ENCODE measurements around the gene ADAMTS7.
A peak's percentile ranks its signal among the peaks of the same experiment; 100 is the strongest.
"Not testable (repeated sequence)": the region's sequence is repeated elsewhere in the genome, so short reads cannot be mapped to it uniquely, and the experiment has no call there.

The ADAMTS7 gene

DNA sequence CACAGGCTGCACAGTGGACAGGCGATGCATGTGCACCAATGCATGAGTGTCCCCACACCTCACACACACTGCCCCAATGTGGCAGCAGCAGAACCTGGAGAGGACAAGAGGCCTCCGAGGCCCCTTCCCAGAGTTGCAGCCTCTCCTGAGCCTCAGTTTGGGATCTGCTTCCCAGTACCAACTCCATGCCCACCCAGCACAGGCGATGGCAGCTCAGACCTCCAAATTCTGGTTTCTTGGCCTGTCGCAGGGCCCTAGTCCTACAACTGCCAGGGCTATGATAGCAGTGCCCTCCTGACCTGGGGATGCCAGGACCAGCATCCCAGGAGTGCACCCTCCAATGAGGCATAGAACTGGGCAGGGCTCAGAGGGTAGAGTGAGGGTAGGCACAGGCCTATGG lies 19.9 kb downstream of the ADAMTS7 start:
- no peak overlapping the region for H3K4me3 ChIP-seq (ENCODE audit: low read depth, low read length)
- TF ChIP-seq, protein P1, sequence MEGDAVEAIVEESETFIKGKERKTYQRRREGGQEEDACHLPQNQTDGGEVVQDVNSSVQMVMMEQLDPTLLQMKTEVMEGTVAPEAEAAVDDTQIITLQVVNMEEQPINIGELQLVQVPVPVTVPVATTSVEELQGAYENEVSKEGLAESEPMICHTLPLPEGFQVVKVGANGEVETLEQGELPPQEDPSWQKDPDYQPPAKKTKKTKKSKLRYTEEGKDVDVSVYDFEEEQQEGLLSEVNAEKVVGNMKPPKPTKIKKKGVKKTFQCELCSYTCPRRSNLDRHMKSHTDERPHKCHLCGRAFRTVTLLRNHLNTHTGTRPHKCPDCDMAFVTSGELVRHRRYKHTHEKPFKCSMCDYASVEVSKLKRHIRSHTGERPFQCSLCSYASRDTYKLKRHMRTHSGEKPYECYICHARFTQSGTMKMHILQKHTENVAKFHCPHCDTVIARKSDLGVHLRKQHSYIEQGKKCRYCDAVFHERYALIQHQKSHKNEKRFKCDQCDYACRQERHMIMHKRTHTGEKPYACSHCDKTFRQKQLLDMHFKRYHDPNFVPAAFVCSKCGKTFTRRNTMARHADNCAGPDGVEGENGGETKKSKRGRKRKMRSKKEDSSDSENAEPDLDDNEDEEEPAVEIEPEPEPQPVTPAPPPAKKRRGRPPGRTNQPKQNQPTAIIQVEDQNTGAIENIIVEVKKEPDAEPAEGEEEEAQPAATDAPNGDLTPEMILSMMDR (conservative IDR thresholded peaks at IDR 0.05; ENCODE audit: low read depth, low read length), result no peak
- no peak for DNase-seq (ENCODE audit: low read depth)

DNA sequence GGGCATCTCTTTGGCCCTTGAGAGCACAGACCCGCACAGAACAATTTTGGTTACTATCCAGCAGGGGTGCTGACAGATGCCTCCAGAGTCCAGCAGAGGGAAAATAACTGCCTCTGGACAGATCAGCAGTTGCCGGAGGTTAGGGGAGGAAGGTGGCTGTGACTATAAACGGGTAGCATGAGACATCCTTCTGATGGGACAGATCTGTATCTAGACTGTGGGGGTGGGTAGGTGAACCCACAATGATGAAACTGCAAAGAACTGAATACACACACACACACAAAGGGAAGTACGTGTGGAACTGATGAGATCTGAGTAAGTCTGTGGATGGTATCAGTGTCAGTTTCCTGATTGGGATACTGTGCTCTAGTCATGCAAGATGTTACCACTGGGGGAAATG lies 21.2 kb downstream of the ADAMTS7 start:
- H3K4me3 ChIP-seq (ENCODE audit: low read depth, low read length), result no peak overlapping the region
- DNase-seq (ENCODE audit: low read depth), result no peak
- TF ChIP-seq, protein P1 (conservative IDR thresholded peaks at IDR 0.05; ENCODE audit: low read depth, low read length), result peak; percentile 9

DNA sequence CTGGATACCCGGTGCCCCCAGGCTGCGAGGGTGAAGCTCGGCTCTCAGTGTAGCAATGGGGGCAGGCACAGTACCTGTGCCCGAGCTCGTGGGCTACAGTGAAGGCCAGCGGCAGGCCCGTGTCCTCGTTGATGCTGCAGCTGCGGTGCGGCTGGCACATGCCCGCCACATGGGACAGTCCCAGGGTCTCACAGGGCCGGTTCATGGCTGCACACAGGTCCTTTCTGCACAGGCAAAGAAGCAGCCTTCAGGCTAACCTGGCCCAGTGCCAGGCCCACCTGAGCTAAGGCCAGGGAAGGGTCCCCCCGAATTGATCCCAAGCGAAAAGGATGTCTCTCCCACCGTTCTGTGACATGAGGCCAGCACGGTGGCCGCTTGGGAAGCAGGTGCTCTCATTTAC lies 21.6 kb downstream of the ADAMTS7 start:
- no peak overlapping the region for H3K4me3 ChIP-seq (ENCODE audit: low read depth, low read length)
- DNase-seq (ENCODE audit: low read depth), result no peak

DNA sequence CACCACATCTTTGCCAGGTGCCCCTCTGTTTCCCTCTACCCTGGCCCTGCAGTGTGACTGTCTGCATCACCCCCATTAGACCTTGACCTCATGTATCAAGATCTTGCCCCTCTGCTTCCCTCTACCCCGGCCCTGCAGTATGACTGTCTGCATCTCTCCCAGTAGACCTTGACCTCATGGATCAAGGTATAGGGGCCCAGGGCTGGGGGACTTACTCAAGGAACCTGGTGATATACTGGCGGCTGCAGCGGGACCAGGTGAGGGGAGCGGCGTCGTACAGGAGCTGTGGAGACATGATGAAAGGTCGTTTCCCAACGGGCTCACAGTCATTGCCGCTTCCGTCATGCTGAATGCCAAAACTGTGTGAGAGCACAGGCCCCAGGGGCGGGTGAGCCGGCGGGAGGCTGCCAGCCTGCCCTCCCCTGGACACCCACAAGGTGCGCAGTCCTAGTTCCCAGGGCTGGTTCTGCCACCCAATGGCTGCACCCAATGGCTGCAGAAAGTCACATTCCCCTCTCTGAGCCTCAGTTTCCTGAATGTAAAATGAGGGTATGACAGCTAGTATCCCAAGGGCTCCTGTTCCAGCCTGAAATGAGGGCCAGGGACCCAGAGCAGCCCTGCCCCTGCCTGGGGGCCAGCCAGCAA lies 23.1 kb downstream of the ADAMTS7 start:
- DNase-seq (ENCODE audit: low read depth), result no peak
- no peak overlapping the region for H3K4me3 ChIP-seq (ENCODE audit: low read depth, low read length)
- TF ChIP-seq, protein P1 (conservative IDR thresholded peaks at IDR 0.05; ENCODE audit: low read depth, low read length), result no peak

More for the DNA sequence above, 21.6 kb downstream of the ADAMTS7 start:
- TF ChIP-seq, protein P1 (conservative IDR thresholded peaks at IDR 0.05; ENCODE audit: low read depth, low read length), result no peak

DNA sequence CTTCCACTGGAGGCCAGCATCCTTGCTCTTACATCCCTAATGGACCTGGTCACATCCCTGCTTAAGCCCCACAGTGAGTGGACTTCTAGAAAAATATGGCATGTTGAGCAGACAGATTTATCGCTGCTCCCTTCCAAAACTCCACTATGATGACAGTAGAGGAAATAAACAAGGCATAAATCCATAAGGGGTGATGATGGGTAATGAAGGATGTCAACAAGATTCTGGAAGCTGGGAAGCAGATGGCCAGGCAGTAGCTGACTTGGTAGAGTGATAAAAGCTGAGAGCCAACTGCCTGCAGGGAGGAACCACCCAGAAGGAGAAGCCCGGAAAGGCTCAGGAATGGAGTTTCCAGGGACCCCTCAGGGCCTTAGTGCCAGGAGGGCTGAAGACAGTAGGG lies 28.9 kb downstream of the ADAMTS7 start:
- not testable (repeated sequence) for H3K4me3 ChIP-seq (ENCODE audit: low read depth, low read length); DNase-seq (ENCODE audit: low read depth)

DNA sequence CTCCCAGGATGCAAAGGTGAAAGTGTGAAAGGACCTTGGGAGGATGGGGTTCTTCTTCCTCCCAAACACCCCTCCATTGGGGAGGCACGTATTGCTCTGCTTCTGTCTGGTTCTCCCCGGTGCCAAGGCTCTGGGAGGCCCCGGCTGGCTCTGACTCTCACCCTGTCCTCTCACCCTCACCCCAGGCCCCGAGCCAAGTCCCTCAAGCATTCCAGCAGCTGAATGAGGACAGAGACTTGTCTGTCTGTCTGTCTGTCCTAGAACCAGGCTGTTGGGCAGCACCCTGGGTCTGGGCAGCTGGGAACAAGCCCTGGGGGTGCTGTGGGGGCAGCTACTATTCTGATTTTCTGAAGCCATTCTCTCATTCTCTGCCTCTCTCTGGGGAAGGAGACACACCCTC lies 29.9 kb downstream of the ADAMTS7 start:
- not testable (repeated sequence) for H3K4me3 ChIP-seq (ENCODE audit: low read depth, low read length); DNase-seq (ENCODE audit: low read depth)

DNA sequence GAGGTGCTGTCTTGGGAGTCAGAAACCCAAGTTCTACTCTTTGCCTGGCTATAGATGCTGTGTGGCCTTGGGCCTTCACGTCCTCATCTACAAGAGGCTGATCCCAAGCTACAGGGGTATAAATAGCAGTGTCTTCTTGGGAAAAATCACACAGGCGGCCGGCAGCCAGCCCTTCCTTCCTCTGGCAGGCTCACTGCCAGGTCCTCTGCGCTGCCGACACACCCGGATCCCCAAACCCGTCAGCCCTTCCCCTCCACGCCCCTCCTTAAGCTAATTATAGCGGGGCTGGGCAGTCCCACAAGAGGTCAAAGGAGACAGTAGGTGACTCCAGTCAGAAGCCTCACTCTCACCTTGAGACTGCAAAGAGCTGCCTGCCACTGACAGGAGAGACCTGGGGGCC lies 31.3 kb downstream of the ADAMTS7 start:
- H3K4me3 ChIP-seq (ENCODE audit: low read depth, low read length); DNase-seq (ENCODE audit: low read depth): not testable (repeated sequence)

DNA sequence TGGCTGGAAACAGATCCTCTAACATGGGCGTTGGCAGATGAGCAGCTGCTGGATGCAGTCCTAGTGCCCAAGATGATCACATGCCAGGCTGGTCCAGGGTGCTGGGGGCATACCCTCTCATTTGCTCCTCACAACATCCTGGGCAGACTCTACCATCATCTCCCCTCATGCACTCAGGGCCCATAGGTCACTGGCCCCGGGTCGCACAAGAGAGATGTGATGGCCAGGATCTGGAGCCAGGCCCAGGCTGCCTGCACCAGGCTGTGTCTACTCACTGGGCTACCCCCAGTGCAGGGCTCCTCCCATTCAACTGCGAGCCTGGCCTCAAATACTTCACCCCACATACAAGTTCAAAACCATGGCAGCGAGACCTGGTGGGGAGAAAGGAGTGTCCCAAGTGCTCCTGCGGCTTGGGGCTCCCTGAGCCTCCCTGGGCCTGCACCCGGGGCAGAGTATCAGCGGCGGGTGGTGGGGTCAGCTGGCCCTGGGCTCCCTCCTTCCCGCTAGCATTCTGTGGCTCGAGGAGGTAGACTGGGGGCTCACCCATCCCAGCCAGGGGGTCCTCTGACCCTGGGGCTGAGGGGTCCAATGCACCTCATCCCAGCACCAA lies 32.0 kb downstream of the ADAMTS7 start:
- H3K4me3 ChIP-seq (ENCODE audit: low read depth, low read length); DNase-seq (ENCODE audit: low read depth): not testable (repeated sequence)

DNA sequence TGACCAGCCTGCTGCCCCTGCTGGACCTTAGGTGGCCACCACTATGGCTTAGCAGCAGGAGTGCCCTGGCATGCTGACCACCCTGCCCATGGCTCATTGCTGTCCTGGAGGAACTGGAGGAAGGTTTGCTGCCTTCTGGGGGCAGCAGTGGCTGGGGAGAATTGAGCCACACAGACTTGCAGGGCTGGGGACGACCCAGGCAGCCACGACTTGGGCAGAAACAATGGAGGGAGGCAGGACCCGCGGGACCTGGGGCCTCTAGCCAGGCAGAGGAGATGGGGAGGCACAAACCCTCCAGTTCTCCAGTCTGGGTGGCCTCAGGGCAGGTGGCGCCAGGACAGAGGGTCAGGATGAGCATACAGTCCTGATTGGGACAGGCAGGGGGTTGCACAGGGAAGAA lies 32.8 kb downstream of the ADAMTS7 start:
- H3K4me3 ChIP-seq (ENCODE audit: low read depth, low read length), result no peak overlapping the region
- TF ChIP-seq, protein P1 (conservative IDR thresholded peaks at IDR 0.05; ENCODE audit: low read depth, low read length), result no peak
- DNase-seq (ENCODE audit: low read depth), result no peak

DNA sequence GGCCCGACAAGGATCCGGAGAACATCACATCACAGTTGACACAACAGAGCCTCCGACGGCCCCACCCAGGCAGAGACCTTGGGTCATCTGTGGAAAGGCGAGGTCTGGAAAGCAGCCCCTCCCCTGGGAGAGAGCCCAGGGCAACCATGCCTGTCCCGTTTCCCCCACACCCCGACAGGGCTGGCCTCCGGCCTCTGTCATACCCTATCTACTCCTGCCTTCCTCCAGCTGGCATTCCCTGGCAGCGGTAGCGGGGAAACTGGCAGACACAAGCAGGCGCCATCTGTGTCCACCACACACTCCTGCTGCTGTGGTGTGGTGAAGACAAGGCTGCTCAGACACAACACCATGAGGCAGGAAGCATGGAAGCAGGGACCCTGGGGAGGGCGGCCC lies 33.3 kb downstream of the ADAMTS7 start:
- H3K4me3 ChIP-seq (ENCODE audit: low read depth, low read length); DNase-seq (ENCODE audit: low read depth): not testable (repeated sequence)

DNA sequence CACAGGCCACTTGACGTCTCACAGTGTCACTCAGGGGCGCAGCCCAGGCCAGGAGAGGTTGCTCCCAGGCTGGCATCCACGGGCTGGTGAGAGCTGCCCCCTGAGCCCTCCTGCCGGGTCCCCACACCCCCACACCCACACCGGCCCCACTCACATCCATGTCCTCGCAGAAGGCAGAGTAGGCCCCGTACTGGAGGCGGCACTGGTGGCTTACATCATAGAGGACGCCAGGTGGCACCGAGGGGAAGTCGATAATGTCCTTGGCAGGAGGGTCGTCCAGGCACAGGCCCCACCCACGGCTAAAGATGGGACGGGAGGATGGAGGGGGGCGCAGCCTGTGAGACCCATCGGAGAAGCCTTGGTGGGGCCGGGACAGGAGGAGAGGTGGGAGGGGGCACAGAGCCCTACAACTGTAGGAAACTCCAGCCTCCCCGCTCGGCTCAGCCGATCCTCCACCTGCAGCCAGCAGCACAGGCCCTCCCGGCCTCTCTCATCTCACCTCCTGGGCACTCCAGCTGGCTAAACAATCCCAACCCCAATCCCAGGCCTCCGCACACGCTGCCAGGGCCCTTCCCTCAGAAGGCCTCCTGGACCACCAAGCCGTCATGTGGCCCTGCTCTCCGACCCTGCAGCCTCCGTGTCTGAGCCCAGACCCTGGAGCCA lies 33.8 kb downstream of the ADAMTS7 start:
- not testable (repeated sequence) for H3K4me3 ChIP-seq (ENCODE audit: low read depth, low read length); DNase-seq (ENCODE audit: low read depth)

DNA sequence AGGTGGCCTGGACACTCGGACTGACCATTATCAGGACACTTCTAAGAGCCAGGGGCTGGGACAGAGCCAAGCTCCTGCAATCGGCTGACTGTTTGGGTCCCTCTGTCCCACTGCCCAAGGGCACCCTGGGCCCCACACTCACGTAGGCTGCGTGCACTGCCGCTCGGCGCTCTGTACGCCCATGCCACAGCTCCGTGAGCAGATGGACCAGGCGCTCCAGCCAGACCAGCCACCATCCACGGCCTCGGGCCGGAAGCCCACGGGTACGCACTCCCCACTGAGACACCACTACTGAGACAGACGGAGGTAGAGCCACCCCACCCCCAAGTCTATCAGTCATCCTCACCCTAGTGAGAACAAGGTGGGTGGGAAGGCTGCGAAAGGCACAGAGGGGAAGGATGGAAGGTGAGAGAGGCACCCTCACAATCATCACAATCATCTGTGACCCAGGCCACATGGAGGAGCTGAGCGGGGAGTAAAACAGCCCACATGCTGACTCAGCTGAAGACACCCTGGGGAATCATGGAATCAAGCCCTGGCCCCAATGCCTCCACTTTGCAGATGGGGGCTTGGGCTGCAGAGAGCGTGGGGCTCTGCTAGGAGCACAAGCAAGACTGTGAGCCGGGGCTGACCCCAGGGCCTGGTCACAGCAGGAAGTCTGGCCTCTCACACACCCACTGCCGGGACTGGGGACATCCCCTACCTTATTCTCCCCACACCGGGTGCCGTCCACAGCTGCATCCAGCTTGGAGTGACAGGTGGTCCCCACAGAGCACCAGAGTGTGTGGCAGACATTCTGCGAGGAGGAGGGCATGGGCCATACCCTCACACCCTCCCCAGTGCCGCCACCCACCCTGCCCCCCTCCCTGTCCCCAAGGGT lies 35.0 kb downstream of the ADAMTS7 start:
- DNase-seq (ENCODE audit: low read depth); H3K4me3 ChIP-seq (ENCODE audit: low read depth, low read length): not testable (repeated sequence)

All from choroid plexus epithelial cell (primary cell).